Measurements from ENCODE around the gene MOK.
"Not testable (repeated sequence)": the region's sequence is repeated elsewhere in the genome, so short reads cannot be mapped to it uniquely, and the experiment has no call there.

MOK gene

DNA sequence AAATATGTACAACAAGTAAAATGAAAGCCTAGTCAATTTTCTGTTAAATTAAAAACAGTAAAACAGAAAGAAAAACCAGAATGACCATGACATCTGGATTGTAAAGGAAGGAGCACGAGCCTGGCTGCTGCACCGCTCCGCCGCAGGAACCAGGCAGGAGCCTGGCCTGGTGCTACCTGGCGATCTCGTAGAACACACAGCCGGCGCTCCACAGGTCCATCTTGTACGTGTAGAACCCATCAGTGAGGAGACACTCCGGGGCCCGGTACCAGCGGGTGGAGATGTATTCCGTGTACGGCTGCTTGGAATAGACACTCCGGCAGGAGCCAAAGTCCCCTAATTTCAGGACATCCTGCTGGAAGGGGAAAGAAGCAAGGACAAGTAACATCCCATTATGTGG, 54.3 kb downstream of the MOK start:
- FAIRE-seq (no peak), DNase-seq (ENCODE audit: insufficient read length, low spot score) (no peak)

DNA sequence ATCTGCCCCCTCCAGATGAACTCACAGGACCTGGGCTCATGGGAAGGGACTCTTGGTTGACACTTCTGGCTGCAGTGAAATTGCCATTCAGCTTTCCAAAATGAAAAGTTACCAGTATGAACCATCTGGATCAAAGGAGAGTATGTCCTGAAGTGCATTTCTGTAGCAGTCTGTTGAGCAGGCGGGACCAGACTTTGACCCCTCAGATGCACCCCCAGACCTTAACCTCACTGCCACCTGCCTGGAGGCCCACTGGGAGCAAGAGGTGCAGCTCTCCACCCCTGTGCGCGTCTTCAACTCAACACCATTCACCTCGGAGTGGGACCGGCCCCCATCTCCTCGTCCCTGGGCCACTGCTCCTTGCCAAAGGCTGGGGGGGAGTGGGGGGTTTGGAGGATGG, 55.0 kb downstream of the MOK start:
- FAIRE-seq (no peak), DNase-seq (ENCODE audit: insufficient read length, low spot score) (no peak)

DNA sequence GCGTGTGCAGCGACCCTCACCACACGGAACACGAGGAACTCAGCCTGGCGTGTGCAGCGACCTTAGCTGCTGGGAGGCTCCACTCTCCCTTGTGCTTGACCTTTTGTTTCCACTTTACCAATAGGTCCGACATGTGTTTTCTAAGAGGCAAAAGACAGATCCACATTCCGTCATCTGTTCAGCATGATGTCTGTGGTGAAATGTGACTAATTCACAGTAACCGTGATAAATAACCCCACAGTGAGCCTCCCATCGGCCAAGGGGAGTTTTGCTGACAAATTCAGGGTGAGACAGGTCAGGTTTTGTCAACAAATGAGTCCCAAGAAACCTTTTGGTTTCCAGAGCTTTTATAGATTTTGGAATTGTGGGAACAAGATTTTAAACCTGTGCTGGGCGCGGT, 55.9 kb downstream of the MOK start:
- peak; percentile 19 for DNase-seq (ENCODE audit: insufficient read length, low spot score)
- FAIRE-seq = peak; percentile 46

DNA sequence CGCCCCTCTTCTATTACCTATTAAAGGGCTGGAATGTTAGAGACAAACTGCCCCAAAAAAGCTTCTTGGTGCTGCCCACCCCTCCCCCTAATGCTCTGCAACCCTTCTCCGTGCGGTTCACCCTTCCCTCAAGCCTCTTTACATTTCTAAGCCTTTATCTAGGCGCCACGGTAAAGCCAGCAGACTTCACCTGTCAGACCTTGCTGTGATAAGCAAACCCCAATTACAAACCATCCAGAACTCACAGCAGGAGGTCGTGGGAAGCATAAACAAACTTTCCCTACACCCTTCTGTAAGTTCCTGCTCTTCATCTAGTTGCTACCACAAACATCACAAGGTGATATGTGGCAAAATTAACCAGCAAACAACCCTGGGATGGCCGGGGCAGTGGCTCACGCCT, 56.8 kb downstream of the MOK start:
- DNase-seq (ENCODE audit: insufficient read length, low spot score) = no peak
- FAIRE-seq = no peak

DNA sequence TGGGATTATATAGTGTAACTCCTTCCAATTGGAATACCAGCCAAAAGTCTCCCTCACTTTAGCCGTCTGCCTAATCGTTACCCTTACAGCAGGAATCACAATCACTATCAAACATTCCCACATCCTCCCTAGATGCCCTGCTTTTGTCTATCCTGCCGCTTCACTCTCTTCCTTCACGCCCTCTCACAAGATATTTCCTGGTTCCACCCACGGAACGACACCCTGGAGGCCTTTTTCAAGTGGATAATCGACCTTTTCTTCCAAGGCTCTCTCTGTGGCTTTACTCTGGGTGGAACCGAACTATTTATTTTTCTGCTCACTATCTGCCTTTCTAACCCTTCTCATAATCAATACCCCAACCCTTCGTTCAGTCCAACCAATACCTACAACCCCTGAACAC, 58.9 kb downstream of the MOK start:
- DNase-seq (ENCODE audit: insufficient read length, low spot score) (no peak), FAIRE-seq (no peak)

DNA sequence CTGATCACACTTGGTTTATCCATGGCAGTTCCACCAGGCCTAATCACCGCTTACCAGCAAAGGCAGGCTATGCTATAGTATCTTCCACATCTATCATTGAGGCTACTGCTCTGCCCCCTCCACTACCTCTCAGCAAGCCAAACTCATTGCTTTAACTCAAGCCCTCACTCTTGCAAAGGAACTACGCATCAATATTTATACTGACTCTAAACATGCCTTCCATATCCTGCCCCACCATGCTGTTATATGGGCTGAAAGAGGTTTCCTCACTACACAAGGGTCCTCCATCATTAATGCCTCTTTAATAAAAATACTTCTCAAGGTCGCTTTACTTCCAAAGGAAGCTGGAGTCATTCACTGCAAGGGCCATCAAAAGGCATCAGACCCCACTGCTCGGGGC, 61.2 kb downstream of the MOK start:
- not testable (repeated sequence) for FAIRE-seq; DNase-seq (ENCODE audit: insufficient read length, low spot score)

DNA sequence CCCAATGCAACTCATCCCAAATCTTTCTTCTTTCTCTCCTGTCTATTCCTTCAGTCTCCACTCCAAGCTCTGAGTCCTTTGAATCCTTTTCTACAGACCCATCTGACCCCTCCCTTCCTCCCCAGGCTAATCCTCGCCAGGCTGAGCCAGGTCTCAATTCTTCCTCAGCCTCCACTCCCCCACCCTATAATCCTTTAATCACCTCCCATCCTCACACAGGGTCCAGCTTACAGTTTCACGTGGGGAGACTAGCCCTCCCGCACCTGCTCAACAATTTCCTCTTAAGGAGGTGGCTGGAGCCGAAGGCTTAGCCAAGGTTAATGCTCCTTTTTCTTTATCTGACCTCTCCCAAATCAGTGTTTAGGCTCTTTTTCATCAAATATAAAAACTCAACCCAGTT, 63.8 kb downstream of the MOK start:
- FAIRE-seq = no peak
- DNase-seq (ENCODE audit: insufficient read length, low spot score) = no peak

DNA sequence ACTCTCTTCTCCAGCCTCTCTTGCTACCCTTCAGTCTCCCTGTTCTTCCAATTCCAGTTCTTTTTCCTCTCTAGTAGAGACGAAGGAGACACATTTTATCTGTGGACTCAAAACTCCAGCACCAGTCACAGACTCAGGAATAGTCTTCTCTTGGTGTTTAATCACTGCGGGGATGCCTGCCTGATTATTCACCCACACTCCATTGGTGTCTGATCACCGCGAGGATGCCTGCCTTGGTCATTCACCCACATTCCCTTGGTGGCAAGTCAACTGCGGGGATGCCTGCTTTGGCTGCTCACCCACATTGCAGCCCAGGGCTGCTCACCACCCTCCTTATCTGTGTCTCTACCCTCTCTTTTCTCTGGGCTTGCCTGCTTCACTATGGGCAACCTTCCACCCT, 64.5 kb downstream of the MOK start:
- not testable (repeated sequence) for FAIRE-seq; DNase-seq (ENCODE audit: insufficient read length, low spot score)

DNA sequence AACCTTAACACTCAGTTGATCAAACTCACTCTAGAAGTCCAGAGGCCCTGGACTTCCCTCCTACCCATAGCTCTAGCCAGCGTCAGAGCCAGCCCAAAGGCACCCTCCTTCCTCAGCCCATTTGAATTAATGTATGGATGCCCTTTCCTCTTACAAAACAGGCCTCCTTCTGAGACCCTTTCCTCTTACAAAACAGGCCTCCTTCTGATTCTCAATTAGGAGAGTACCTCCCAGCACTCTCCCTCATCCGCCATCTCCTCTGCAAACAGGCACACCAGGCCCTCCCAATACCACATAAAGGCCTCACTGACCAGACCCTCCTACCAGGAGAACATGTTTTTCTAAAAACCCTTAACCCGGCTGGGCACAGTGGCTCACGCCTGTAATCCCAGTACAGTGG, 65.7 kb downstream of the MOK start:
- FAIRE-seq (no peak), DNase-seq (ENCODE audit: insufficient read length, low spot score) (no peak)

DNA sequence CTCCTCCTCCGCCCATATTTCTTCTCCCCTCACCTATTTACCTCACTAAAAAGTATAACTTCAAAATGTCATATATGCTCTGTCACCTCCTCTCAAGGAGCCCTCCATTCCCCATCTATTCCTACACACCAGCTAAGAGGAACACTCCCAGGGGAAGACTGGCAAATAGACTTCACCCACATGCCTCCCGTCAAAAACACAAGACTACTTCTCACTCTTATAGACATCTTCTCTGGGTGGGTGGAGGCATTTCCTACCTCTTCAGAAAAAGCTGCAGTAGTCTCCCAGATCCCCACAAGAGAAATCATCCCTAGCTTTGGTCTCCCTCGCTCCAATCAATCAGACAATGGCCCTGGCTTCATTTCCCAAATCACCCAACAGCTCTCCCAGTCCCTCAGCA, 66.2 kb downstream of the MOK start:
- no peak for FAIRE-seq

DNA sequence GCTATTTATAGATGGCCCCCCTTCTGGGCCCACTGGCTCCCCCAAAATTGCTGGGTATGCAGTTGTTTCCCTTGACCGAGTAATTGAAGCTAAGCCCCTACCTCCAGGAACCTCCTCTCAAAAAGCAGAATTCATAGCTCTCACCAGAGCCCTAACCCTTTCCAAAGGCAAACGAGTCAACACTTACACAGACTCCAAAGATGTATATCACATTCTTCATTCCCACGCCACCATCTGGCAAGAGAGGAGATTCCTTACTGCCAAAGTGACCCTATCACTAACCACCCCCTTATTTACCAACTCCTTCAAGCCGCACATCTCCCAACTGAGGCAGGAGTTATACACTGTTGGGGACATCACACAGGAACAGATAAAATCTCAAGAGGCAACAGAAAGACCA, 66.8 kb downstream of the MOK start:
- FAIRE-seq (no peak), DNase-seq (ENCODE audit: insufficient read length, low spot score) (no peak)

More for the DNA sequence above, 66.2 kb downstream of the MOK start:
- no peak for DNase-seq (ENCODE audit: insufficient read length, low spot score)

DNA sequence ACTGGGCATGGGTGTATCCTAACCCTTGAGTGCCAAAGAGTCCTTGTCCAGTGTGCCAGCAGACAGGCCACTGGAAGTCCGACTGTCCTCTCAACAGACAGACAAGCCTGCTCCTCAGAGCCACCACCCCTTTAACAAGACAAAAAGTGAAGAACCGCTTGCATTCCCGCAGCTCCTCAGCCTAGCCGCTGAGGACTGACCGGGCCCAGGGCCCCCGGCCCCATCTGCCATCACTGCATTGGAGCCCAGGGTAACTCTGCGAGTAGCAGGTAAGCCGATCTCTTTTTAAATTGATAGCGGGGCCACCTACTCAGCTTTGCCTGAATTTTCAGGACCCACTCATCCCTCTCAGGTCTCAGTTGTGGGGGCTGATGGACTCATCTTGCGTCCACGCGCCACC, 68.9 kb downstream of the MOK start:
- DNase-seq (ENCODE audit: insufficient read length, low spot score) (no peak), FAIRE-seq (no peak)

DNA sequence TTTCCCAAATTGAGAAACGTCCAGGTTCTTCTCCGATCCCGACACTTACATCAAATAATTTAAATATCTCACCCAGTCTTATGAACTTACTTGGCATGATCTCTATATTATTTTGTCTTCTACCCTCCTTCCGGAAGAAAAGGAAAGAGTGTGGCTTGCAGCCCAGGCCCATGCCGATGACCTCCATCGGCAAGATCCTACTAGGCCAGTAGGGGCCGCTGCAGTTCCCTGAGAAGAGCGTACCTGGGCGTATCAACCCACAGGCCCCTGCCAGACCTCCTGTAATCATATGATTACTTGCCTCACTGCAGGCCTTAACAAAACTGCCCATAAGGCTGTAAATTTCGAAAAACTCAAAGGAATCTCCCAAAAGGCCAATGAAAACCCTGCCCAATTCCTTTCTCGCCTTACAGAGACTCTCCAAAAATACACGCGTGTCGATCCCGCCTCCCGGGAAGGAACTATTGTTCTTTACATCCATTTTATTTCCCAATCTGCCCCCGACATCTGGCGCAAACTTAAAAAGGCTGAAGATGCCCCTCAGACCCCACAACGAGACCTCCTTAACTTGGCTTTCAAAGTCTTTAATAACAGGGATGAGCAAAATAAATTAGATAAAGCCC, 69.6 kb downstream of the MOK start:
- FAIRE-seq (peak; percentile 93), DNase-seq (ENCODE audit: insufficient read length, low spot score) (peak; percentile 91)

DNA sequence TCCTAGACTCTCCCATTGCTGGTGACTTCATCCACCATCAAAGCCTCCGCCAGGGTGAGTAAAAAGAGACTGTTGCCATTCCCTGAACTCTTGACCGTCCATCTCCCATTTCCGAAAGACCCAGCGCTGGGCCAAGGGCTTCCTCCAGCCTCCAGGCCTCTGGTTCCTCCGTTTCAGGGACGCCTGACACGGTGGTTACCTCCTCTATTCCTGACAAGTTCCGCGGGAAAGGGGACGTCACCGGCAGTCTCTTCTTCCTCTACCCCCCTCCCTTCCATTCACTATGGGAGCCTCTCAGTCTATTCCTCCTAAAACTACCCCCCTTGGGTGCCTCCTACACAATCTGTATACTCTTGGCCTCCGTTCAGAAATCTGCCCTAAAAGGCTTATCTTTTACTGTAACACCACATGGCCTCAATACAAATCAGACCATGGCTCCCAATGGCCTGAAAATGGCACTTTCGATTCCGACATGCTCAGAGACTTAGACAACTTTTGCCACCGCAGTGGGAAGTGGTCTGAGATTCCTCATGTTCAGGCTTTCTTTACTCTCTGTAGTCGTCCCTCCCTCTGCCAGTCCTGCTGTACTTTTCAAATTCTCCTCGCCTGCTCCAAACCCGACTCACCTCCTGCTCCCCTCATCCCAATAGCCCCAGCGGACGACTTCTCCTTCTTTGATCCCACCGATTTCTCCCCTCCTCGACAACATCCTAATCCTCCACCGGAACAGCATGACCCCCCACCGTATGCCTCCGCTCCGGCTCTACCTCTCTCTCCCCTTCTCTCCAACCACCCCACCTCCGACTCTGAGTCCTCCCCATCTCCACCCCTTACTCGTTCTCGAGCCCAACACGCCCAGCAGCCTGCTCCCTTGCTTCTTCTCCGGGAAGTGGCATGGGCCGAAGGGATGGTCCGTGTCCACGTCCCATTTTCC, 70.4 kb downstream of the MOK start:
- DNase-seq (ENCODE audit: insufficient read length, low spot score) (no peak), FAIRE-seq (no peak)

DNA sequence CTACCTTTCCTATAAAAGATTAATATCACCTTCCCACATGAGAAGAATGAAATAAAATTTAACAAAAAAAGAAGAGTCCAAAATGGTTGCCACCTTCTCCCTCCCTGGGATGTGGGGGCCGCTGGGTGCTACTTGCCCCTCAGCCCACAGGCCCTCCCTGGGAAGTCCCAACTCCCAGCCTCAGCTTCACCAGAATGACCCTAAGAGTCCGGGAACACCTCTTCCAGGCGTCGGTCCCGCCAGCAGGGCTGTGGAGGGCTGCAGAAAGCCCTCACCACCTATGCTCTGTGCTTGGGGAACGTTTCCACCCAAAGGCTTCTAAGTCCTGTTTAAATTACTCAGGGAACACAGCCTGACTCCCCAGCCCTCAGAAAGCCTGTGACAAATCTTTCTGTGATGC, 71.9 kb downstream of the MOK start:
- no peak for FAIRE-seq

DNA sequence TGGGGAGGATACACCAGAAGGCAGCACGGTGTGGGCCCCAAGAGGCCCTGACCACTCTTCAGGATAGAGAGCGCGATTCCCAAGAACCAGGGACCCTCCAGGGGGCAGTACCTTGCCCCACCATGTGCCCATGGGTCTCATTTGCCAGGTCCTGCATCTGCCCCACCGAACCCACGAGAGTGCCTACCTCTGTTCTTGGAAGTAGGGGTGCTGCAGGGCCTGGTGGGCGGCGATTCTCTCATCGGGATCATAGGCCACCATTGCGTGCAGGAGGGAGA, 72.7 kb downstream of the MOK start:
- no peak for FAIRE-seq

More for the DNA sequence above, 71.9 kb downstream of the MOK start:
- no peak for DNase-seq (ENCODE audit: insufficient read length, low spot score)

DNA sequence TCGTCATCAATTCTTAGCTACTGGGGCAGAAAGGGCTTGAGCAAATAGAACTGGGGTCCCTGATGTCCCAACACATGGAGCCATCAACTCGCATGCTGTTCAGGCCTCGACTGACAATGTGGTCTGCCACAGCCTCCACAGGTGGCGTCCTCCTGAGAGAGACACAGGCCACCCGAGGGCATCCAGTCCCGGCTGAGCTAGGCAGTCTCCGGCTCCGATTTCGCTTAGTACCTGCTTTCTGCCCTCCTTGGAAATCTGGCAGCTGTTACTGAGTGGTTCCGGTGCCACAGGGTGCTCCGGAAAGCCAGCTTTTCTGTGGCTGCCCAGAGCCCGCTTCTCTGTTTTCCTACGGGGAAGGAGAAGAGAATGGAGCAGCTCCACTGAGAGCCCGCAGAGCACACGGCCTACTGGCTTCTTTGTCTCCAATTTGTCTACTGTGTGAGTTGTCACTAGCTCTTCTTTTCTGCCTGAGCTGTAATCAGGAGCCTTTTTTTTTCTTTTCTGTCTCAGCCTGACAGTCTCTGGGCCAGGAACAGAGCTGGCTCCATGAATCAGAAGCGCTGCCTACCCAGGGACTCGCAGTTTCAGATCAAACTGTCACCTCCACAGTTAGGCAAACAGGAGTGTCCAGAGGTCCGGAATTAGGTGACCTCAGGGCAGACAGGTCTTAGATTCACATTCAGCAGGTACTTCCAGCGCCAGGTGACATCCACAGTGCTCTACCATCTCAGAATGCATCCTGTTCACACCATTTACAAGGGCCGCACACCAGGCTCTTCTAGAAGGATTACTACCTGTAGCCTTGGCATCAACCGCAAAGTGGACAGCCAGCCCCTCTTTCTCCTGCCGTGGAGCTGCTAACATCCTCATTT, 73.3 kb downstream of the MOK start:
- DNase-seq (ENCODE audit: insufficient read length, low spot score) (no peak), FAIRE-seq (no peak)

More for the DNA sequence above, 72.7 kb downstream of the MOK start:
- DNase-seq (ENCODE audit: insufficient read length, low spot score) = no peak

DNA sequence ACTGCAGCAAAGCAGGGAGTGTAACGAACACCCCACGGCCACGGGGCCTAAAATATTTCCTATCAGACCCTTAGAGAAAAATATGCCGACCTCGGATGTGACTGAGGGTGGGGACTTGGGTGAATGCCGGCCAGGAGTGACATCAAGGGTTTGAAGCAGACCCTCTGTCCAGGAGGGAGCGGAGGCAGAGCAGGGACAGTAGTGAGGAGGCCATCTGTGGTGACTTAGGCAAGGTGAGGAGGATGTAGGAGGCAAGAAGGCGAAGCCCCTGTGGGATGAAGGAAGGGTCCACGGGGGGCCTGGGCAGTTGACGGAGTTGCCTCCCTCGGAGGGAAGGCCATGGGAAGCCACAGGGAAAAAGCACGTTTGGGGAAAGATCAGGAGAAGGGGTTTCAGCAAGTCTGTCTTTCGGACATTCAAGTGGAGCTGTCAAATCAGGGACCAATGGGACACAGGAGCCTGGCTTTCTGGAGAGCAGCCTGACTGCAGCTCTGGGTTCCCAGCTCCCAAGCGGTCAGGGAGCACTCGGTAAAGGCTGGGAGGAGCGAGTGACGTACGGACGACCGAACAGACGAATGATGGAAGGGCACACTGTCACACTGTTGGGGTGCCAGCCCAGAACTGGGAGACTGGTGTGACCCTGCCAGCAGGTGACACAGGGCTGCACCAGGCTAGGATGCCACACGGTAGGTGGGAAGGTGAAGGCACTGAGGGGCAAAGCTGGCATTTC, 74.3 kb downstream of the MOK start:
- DNase-seq (ENCODE audit: insufficient read length, low spot score) (no peak), FAIRE-seq (no peak)

DNA sequence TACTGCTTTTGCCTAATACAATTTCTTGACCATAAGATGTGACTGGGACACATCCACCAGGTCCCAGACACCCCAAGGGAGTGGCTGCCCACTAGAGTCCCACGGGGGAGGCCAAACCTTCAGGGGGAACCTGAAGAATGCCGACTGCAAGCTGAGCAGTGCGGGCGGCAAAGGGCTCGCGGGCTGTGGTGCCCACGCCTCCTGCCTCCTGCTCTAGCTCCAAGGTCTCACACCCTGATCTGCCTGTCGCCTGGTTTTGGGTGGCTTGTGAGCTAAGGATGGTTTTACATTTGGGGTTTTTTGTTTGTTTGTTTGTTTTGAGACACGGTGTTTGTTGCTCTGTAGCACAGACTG, 75.2 kb downstream of the MOK start:
- DNase-seq (ENCODE audit: insufficient read length, low spot score) (no peak), FAIRE-seq (no peak)

DNA sequence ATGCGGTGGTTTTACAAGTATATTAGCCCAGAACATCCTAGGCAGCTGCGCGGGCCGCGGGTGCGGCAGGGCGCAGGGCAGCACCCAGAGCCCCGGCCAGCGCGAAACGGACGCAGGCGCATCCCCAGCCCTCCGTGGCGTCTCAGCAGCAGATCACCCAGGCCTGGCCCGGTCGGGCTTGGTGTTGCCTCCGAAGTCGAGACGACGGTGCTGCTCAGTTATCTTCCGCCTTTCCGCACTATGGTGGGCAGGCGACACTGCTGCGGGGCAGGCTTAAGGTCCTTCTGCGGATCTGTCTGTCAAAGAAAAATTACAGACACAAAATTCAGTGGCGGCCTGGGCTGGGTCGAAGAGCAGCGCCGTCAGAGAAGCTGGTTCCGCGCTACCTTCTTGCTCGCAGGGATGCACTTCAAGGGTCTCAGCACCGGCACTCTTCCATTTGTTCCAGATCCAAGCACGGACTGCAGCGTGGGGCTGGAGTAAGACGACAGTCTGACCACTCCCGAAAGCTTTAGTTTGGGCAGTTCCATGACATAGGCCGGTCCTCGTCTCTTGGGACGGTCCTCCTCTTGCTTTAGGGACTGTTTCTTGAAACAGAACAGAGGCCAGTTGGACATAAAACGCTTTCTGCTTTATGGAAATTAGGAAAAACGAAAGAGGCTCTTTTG, 75.8 kb downstream of the MOK start:
- FAIRE-seq = no peak

More for the DNA sequence above, 75.8 kb downstream of the MOK start:
- DNase-seq (ENCODE audit: insufficient read length, low spot score) = no peak

Data from HTR-8/SVneo (cell line).